ENCODE results near the gene MTM1.

- TF ChIP-seq, protein P1, sequence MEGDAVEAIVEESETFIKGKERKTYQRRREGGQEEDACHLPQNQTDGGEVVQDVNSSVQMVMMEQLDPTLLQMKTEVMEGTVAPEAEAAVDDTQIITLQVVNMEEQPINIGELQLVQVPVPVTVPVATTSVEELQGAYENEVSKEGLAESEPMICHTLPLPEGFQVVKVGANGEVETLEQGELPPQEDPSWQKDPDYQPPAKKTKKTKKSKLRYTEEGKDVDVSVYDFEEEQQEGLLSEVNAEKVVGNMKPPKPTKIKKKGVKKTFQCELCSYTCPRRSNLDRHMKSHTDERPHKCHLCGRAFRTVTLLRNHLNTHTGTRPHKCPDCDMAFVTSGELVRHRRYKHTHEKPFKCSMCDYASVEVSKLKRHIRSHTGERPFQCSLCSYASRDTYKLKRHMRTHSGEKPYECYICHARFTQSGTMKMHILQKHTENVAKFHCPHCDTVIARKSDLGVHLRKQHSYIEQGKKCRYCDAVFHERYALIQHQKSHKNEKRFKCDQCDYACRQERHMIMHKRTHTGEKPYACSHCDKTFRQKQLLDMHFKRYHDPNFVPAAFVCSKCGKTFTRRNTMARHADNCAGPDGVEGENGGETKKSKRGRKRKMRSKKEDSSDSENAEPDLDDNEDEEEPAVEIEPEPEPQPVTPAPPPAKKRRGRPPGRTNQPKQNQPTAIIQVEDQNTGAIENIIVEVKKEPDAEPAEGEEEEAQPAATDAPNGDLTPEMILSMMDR (conservative IDR thresholded peaks at IDR 0.05), result no peak
- no peak for TF ChIP-seq EZH2 (IDR thresholded peaks at IDR 0.05; ENCODE audit: low read depth)
These were observed 144.2 kb downstream of the MTM1 start for GRCh38 chrX:150712619-150713018.

All from PC-9 (cell line).